Measurements from ENCODE around the gene CNNM2. TPM values are rescaled to one million over a fixed set of nuclear protein-coding genes. Genes with fewer than 3 reads are reported as not detected.

The CNNM2 gene
- total and polyA plus RNA-seq, 2 experiments from 2014 or later = 1.0 to 5.7 TPM

GRCh38 chr10:103077491-103078308 lies 159.6 kb downstream of the CNNM2 start:
- H3K27me3 ChIP-seq (replicated peaks; ENCODE audit: insufficient read depth) = no peaks in the 10 kb centered on the region
- H3K79me2 ChIP-seq (ENCODE audit: insufficient read depth) = no peaks in the 10 kb centered on the region
- no peaks in the 10 kb centered on the region for H3K4me1 ChIP-seq (ENCODE audit: insufficient read depth)
- no peaks in the 10 kb centered on the region for H3K9me2 ChIP-seq (ENCODE audit: insufficient read depth)
- no peaks in the 10 kb centered on the region for H3K36me3 ChIP-seq (ENCODE audit: low read depth)
- in situ Hi-C loops (cut with MboI) = no loop called here
- no peak overlapping the region for H3K9ac ChIP-seq
- no peak for DNase-seq
- no peak overlapping the region for H3K27ac ChIP-seq
- H4K20me1 ChIP-seq (ENCODE audit: insufficient read depth) = no peaks in the 10 kb centered on the region
- H3F3A ChIP-seq (ENCODE audit: insufficient read depth) = no peaks in the 10 kb centered on the region
- 76 to 79% methylated on average over 16 of the region's 16 CpGs for WGBS, 2 experiments (ENCODE audit: low coverage in 1 of 2, low lambda C conversion rate in 2 of 2, missing lambda C conversion rate in 2 of 2)
- H2AFZ ChIP-seq = no peak overlapping the region
- no peak for TF ChIP-seq EZH2 (IDR thresholded peaks at IDR 0.05; ENCODE audit: insufficient read depth, poor library complexity, severe bottlenecking)
- TF ChIP-seq EZH2phosphoT487 (IDR thresholded peaks at IDR 0.05; ENCODE audit: insufficient read depth, low read depth) = no peak
- no peak overlapping the region for H3K4me2 ChIP-seq (ENCODE audit: unreplicated experiment)
- H3K4me3 ChIP-seq = no peak overlapping the region
- no peaks in the 10 kb centered on the region for H3K9me3 ChIP-seq (ENCODE audit: low read depth)

GRCh38 chr10:103078309-103078615 lies 160.2 kb downstream of the CNNM2 start:
- Histone ChIP-seq H3K4me3 (no peak overlapping the region), H2AFZ (no peak overlapping the region), H3K27ac (no peak overlapping the region), H3K4me2 (ENCODE audit: unreplicated experiment) (no peak overlapping the region), H3K9ac (no peak overlapping the region), H3F3A (ENCODE audit: insufficient read depth) (no peaks in the 10 kb centered on the region), H3K9me3 (ENCODE audit: low read depth) (no peaks in the 10 kb centered on the region), H3K9me2 (ENCODE audit: insufficient read depth) (no peaks in the 10 kb centered on the region), H3K4me1 (ENCODE audit: insufficient read depth) (no peaks in the 10 kb centered on the region), H4K20me1 (ENCODE audit: insufficient read depth) (no peaks in the 10 kb centered on the region), H3K27me3 (replicated peaks; ENCODE audit: insufficient read depth) (no peaks in the 10 kb centered on the region), H3K79me2 (ENCODE audit: insufficient read depth) (no peaks in the 10 kb centered on the region), H3K36me3 (ENCODE audit: low read depth) (0 out of 2 replicates have a peak, but pooled peaks cover 1% of the 10 kb centered on the region)
- in situ Hi-C loops (cut with MboI) = no loop called here
- no peak for DNase-seq
- TF ChIP-seq EZH2 (IDR thresholded peaks at IDR 0.05; ENCODE audit: insufficient read depth, poor library complexity, severe bottlenecking) (no peak), EZH2phosphoT487 (IDR thresholded peaks at IDR 0.05; ENCODE audit: insufficient read depth, low read depth) (no peak)
- 67% methylated on average over 3 of the region's 3 CpGs for WGBS, 2 experiments (ENCODE audit: low coverage in 1 of 2, low lambda C conversion rate in 2 of 2, missing lambda C conversion rate in 2 of 2)

DNA sequence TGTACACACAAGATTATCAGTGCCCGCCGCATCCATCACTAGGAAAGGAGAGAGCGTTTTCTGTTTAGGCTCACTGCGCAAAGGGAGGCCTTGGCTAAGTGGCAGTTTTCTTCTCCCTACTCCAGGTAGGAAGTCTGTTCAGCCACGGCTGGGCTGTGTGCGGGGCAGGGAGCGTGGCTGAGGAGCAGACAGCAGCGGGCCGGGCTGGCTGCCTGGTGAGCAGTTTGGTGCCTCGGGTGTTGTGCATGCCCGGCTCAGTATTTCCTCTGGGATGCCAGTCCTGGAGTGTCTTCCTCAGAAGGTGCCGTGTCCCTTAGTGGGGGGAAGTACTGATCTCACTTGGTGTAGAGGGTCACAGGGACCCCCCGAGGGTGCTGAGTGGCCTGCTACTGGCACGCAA lies 160.6 kb downstream of the CNNM2 start:
- Histone ChIP-seq H3K27me3 (replicated peaks; ENCODE audit: insufficient read depth) (no peaks in the 10 kb centered on the region), H3F3A (ENCODE audit: insufficient read depth) (no peaks in the 10 kb centered on the region), H3K36me3 (ENCODE audit: low read depth) (peaks cover 6% of the 10 kb centered on the region; the same call in 1 of the 2 replicates), H3K4me3 (no peak overlapping the region), H3K4me2 (ENCODE audit: unreplicated experiment) (no peak overlapping the region), H3K4me1 (ENCODE audit: insufficient read depth) (no peaks in the 10 kb centered on the region), H3K9me3 (ENCODE audit: low read depth) (no peaks in the 10 kb centered on the region), H3K79me2 (ENCODE audit: insufficient read depth) (no peaks in the 10 kb centered on the region), H3K9ac (no peak overlapping the region), H4K20me1 (ENCODE audit: insufficient read depth) (no peaks in the 10 kb centered on the region), H2AFZ (no peak overlapping the region), H3K9me2 (ENCODE audit: insufficient read depth) (no peaks in the 10 kb centered on the region), H3K27ac (no peak overlapping the region)
- 87 to 90% methylated on average over 14 of the region's 14 CpGs for WGBS, 2 experiments (ENCODE audit: low coverage in 1 of 2, low lambda C conversion rate in 2 of 2, missing lambda C conversion rate in 2 of 2)
- DNase-seq = no peak
- in situ Hi-C loops (cut with MboI) = no loop called here
- TF ChIP-seq EZH2 (IDR thresholded peaks at IDR 0.05; ENCODE audit: insufficient read depth, poor library complexity, severe bottlenecking) (no peak), EZH2phosphoT487 (IDR thresholded peaks at IDR 0.05; ENCODE audit: insufficient read depth, low read depth) (no peak)

- TF ChIP-seq EZH2phosphoT487 (IDR thresholded peaks at IDR 0.05; ENCODE audit: insufficient read depth, low read depth) (no peak), EZH2 (IDR thresholded peaks at IDR 0.05; ENCODE audit: insufficient read depth, poor library complexity, severe bottlenecking) (no peak)
- no peaks in the 10 kb centered on the region for H4K20me1 ChIP-seq (ENCODE audit: insufficient read depth)
- H3K9me3 ChIP-seq (ENCODE audit: low read depth) = no peaks in the 10 kb centered on the region
- no peaks in the 10 kb centered on the region for H3K4me1 ChIP-seq (ENCODE audit: insufficient read depth)
- H3K4me2 ChIP-seq (ENCODE audit: unreplicated experiment) = no peak overlapping the region
- H3K36me3 ChIP-seq (ENCODE audit: low read depth) = peaks cover 7% of the 10 kb centered on the region; the same call in 1 of the 2 replicates
- no peak overlapping the region for H2AFZ ChIP-seq
- H3K9me2 ChIP-seq (ENCODE audit: insufficient read depth) = no peaks in the 10 kb centered on the region
- no peaks in the 10 kb centered on the region for H3K27me3 ChIP-seq (replicated peaks; ENCODE audit: insufficient read depth)
- H3K4me3 ChIP-seq = no peak overlapping the region
- H3F3A ChIP-seq (ENCODE audit: insufficient read depth) = peaks cover 2% of the 10 kb centered on the region; the same call in 1 of the 2 replicates
- no peaks in the 10 kb centered on the region for H3K79me2 ChIP-seq (ENCODE audit: insufficient read depth)
- H3K27ac ChIP-seq = no peak overlapping the region
- WGBS, 2 experiments (ENCODE audit: low coverage in 1 of 2, low lambda C conversion rate in 2 of 2, missing lambda C conversion rate in 2 of 2) = 87 to 88% methylated on average over 7 of the region's 7 CpGs
- H3K9ac ChIP-seq = no peak overlapping the region
- DNase-seq = no peak
- in situ Hi-C loops (cut with MboI) = no loop called here
Measured at GRCh38 chr10:103079100-103079499, 161.0 kb downstream of the CNNM2 start.
